C4-2B (cell line): ENCODE results near the gene COL24A1.

Source experiments
- CTCF ChIP-seq: fragments of 450-650 bp; conservative IDR thresholded peaks from 2 replicates; pipeline ENCODE4 v1.5.1; 2017; ENCODE audit warnings: mild to moderate bottlenecking
- ZFX ChIP-seq: fragments of 450-650 bp; IDR thresholded peaks from 2 replicates; pipeline ENCODE4 v1.6.1; 2017

- TF ChIP-seq CTCF (no peak), ZFX (no peak)
Observed at GRCh38 chr1:85806236-85806965, 350.2 kb downstream of the COL24A1 start.
